Activated CD4-positive, alpha-beta T cell treated with anti-CD3 and anti-CD28 coated beads, Interleukin-2, Interleukin-6, amounts not matched to agents 100 ng/mL and 50 ng/mL, durations not matched to agents 16 hours and 8 hours (primary cell): Measurements from ENCODE around the gene TFEB.

Source experiments
- DNase-seq: peaks from one replicate; pipeline ENCODE4 v3.0.0-alpha.2; 2020

The TFEB gene

GRCh38 chr6:41763470-41763869 lies 28.1 kb upstream of the TFEB start:
- DNase-seq: no peak

- no peak for DNase-seq
Measured at GRCh38 chr6:41759905-41760579, 24.6 kb upstream of the TFEB start.

- DNase-seq: no peak
Measured at GRCh38 chr6:41759106-41759904, 23.9 kb upstream of the TFEB start.

GRCh38 chr6:41758641-41759035 lies 23.2 kb upstream of the TFEB start:
- no peak for DNase-seq

- no peak for DNase-seq
Measured at GRCh38 chr6:41757931-41758640, 22.7 kb upstream of the TFEB start.

- no peak for DNase-seq
Measured at GRCh38 chr6:41757271-41757670, 21.9 kb upstream of the TFEB start.

- DNase-seq: no peak
Measured at GRCh38 chr6:41756354-41756753, 20.9 kb upstream of the TFEB start.

- DNase-seq: no peak
Measured at GRCh38 chr6:41755895-41756294, 20.5 kb upstream of the TFEB start.

- no peak for DNase-seq
Measured at GRCh38 chr6:41750374-41750773, 15.0 kb upstream of the TFEB start.

GRCh38 chr6:41748542-41748941 lies 13.1 kb upstream of the TFEB start:
- no peak for DNase-seq

- DNase-seq: no peak
Measured at GRCh38 chr6:41748102-41748477, 12.7 kb upstream of the TFEB start.

GRCh38 chr6:41747256-41748101 lies 12.1 kb upstream of the TFEB start, which contains the start of gene PGC:
PGC (minus strand) TSS chr6:41747397; CDS start chr6:41747334, 63 bp downstream.
- no peak for DNase-seq

- no peak for DNase-seq
Measured at GRCh38 chr6:41746107-41746506, 10.7 kb upstream of the TFEB start.

GRCh38 chr6:41744236-41744787 lies 8.9 kb upstream of the TFEB start:
- no peak for DNase-seq

GRCh38 chr6:41743406-41744235 lies 8.2 kb upstream of the TFEB start:
- no peak for DNase-seq

- no peak for DNase-seq
Measured at GRCh38 chr6:41741625-41742490, 6.5 kb upstream of the TFEB start.

- no peak for DNase-seq
Measured at GRCh38 chr6:41740366-41741162, 5.2 kb upstream of the TFEB start.

- no peak for DNase-seq
Measured at GRCh38 chr6:41739041-41739440, 3.6 kb upstream of the TFEB start.

- DNase-seq: no peak
Measured at GRCh38 chr6:41737591-41738130, 2.3 kb upstream of the TFEB start.
